GM19240 (cell line): ENCODE measurements around the gene ERFL.

Experiments
- DNase-seq: peaks from one replicate; pipeline ENCODE4 v3.0.0; 2011; ENCODE audit warnings: low spot score; ENCODE audit not compliant: insufficient read length

ERFL gene

GRCh38 chr19:41897820-41898219 lies 30.4 kb downstream of the ERFL start:
- no peak for DNase-seq

GRCh38 chr19:41897181-41897580 lies 31.1 kb downstream of the ERFL start:
- no peak for DNase-seq

GRCh38 chr19:41896581-41896942 lies 31.7 kb downstream of the ERFL start:
- no peak for DNase-seq

GRCh38 chr19:41895745-41896580 lies 32.3 kb downstream of the ERFL start:
- DNase-seq: no peak

- DNase-seq: no peak
Measured at GRCh38 chr19:41894350-41894749, 33.9 kb downstream of the ERFL start.

- DNase-seq: no peak
Measured at GRCh38 chr19:41893899-41894298, 34.4 kb downstream of the ERFL start.

GRCh38 chr19:41892173-41892902 lies 35.9 kb downstream of the ERFL start:
- DNase-seq: no peak

GRCh38 chr19:41890936-41891335 lies 37.3 kb downstream of the ERFL start:
- no peak for DNase-seq

GRCh38 chr19:41889896-41890295 lies 38.4 kb downstream of the ERFL start:
- DNase-seq: no peak

- DNase-seq: no peak
Measured at GRCh38 chr19:41888926-41889325, 39.3 kb downstream of the ERFL start.

- DNase-seq: no peak
Measured at GRCh38 chr19:41887711-41888382, 40.4 kb downstream of the ERFL start.

GRCh38 chr19:41886761-41887710 lies 41.2 kb downstream of the ERFL start:
- DNase-seq: no peak

- peak; percentile 98 for DNase-seq
Measured at GRCh38 chr19:41883821-41884733, 44.2 kb downstream of the ERFL start.

- DNase-seq: no peak
Measured at GRCh38 chr19:41883463-41883820, 44.8 kb downstream of the ERFL start.

GRCh38 chr19:41882568-41883462 lies 45.4 kb downstream of the ERFL start, which contains the start of gene ARHGEF1:
Gene ARHGEF1, plus strand, starts transcription at chr19:41883184. Its CDS starts 4,899 bp downstream, at chr19:41888083.
- no peak for DNase-seq

- DNase-seq: no peak
Measured at GRCh38 chr19:41880329-41880708, 47.9 kb downstream of the ERFL start.

- DNase-seq: no peak
Measured at GRCh38 chr19:41879670-41880328, 48.5 kb downstream of the ERFL start.

GRCh38 chr19:41879080-41879479 lies 49.2 kb downstream of the ERFL start:
- DNase-seq: no peak
